Liver (tissue), 9 donors: ENCODE data around the gene UBA52. TPM values are rescaled to one million over a fixed set of nuclear protein-coding genes. Genes with fewer than 3 reads are reported as not detected.

Experiments
- DNase-seq: peaks from one replicate; pipeline ENCODE4 v3.0.0-alpha.2; 2017; ENCODE audit warnings: low spot score
- H3K27ac ChIP-seq, 2 donors: one replicate each; pipeline ENCODE4 v1.7.0; 2013; ENCODE audit warnings: inconsistent platforms in 2 of 2, low read length in 2 of 2, control low read depth in 1 of 2, low read depth in 1 of 2, mild to moderate bottlenecking in 1 of 2
- H3K27me3 ChIP-seq, 4 donors: one replicate each; pipeline versions ENCODE4 v1.6.1 to v1.7.0; 2013; ENCODE audit warnings: low read length in 3 of 4, inconsistent platforms in 1 of 4, mild to moderate bottlenecking in 1 of 4, moderate library complexity in 1 of 4; ENCODE audit not compliant: control insufficient read depth in 4 of 4, insufficient read depth in 4 of 4
- H3K36me3 ChIP-seq, 4 donors: one replicate each; pipeline versions ENCODE4 v1.6.1 to v1.7.0; 2013; ENCODE audit warnings: low read length in 3 of 4, mild to moderate bottlenecking in 3 of 4, low read depth in 1 of 4, moderate library complexity in 1 of 4; ENCODE audit not compliant: control insufficient read depth in 4 of 4, insufficient read depth in 3 of 4
- H3K4me1 ChIP-seq, 4 donors: one replicate each; pipeline versions ENCODE4 v1.6.1 to v1.7.0; 2013; ENCODE audit warnings: low read length in 3 of 4, mild to moderate bottlenecking in 3 of 4, moderate library complexity in 1 of 4; ENCODE audit not compliant: control insufficient read depth in 4 of 4, insufficient read depth in 4 of 4
- H3K4me3 ChIP-seq, 3 donors: one replicate each; pipeline versions ENCODE4 v1.6.1 to v1.7.0; 2013; ENCODE audit warnings: low read length in 3 of 3, control low read depth in 1 of 3, low read depth in 1 of 3, mild to moderate bottlenecking in 1 of 3
- H3K9ac ChIP-seq, 2 donors: one replicate each; pipeline ENCODE4 v1.7.0; 2013; ENCODE audit warnings: low read length in 2 of 2, mild to moderate bottlenecking in 2 of 2, moderate library complexity in 2 of 2, control low read depth in 1 of 2, low read depth in 1 of 2
- H3K9me3 ChIP-seq, 4 donors: one replicate each; pipeline versions ENCODE4 v1.6.1 to v1.7.0; 2013; ENCODE audit warnings: low read length in 3 of 4; ENCODE audit not compliant: control insufficient read depth in 4 of 4
- FOXA1 ChIP-seq: IDR thresholded peaks from 2 replicates; pipeline ENCODE4 v1.6.1; 2016; ENCODE audit warnings: antibody characterized with exemption
- FOXA2 ChIP-seq: IDR thresholded peaks from 2 replicates; pipeline ENCODE4 v1.6.1; 2016; ENCODE audit warnings: antibody characterized with exemption
- GABPA ChIP-seq, 2 donors: IDR thresholded peaks in 1 of 2; conservative IDR thresholded peaks in 1 of 2; 2 replicates each; pipeline ENCODE4 v1.6.1; 2016; ENCODE audit warnings: antibody characterized with exemption in 2 of 2, mild to moderate bottlenecking in 1 of 2, moderate library complexity in 1 of 2
- JUND ChIP-seq, 2 donors: IDR thresholded peaks; 2 replicates each; pipeline ENCODE4 v1.6.1; 2016; ENCODE audit warnings: antibody characterized with exemption in 2 of 2
- NR2F2 ChIP-seq: IDR thresholded peaks from 2 replicates; pipeline ENCODE4 v1.6.1; 2016; ENCODE audit warnings: antibody characterized with exemption
- RXRA ChIP-seq, 2 donors: IDR thresholded peaks; 2 replicates each; pipeline ENCODE4 v1.6.1; 2017 to 2018; ENCODE audit warnings: antibody characterized with exemption in 2 of 2, mild to moderate bottlenecking in 1 of 2
- TAF1 ChIP-seq: conservative IDR thresholded peaks from 2 replicates; pipeline ENCODE4 v1.6.1; 2016; ENCODE audit warnings: antibody characterized with exemption, mild to moderate bottlenecking
- YY1 ChIP-seq: IDR thresholded peaks from 2 replicates; pipeline ENCODE4 v1.6.1; 2016; ENCODE audit warnings: antibody characterized with exemption, mild to moderate bottlenecking
- WGBS: extraction: QIAGEN DNeasy Blood & Tissue Kit; methylation state at CpG from one replicate; pipeline ENCODE4 v1.1.7; 2013; 5-methylcytosine and 5-hydroxymethylcytosine counted together
- polyA plus RNA-seq, 2 donors: library from polyadenylated mRNA; stranded (reverse) in 1 of 2; unstranded in 1 of 2; fragments of 200-250 nt in 1 of 2; fragments of >200 nt in 1 of 2; fragmentation: Nextera tagmentation in 1 of 2; extraction: Ambion mirVana in 1 of 2; gene quantifications; one replicate each; pipeline versions ENCODE4 v1.2.1 to v1.2.3, GENCODE V29; 2013 to 2015
- total RNA-seq, 2 donors: library from RNA; depleted of rRNA; stranded (reverse); fragments of >200 nt; gene quantifications; one replicate each; pipeline ENCODE4 v1.2.3, GENCODE V29; 2014
- TF ChIP-seq, protein P1 (sequence below): fragments of 150-350 bp; IDR thresholded peaks from 2 replicates; pipeline ENCODE4 v1.5.1; 2017; ENCODE audit warnings: improper control_type of control experiment, low read depth, low read length; ENCODE audit not compliant: missing input control
- TF ChIP-seq, protein P2 (sequence below): IDR thresholded peaks from 2 replicates; pipeline ENCODE4 v1.6.1; 2016; ENCODE audit warnings: antibody characterized with exemption
- TF ChIP-seq, protein P3 (sequence below): IDR thresholded peaks from 2 replicates; pipeline ENCODE4 v1.6.1; 2016; ENCODE audit warnings: antibody characterized with exemption
- donor health status: healthy.
- donor health status: healthy.
- donor health status: healthy.
- donor health status: healthy.
- donor health status: healthy.

UBA52 gene
- total and polyA plus RNA-seq, 4 donors, result 324 to 647 (median 484) TPM

DNA sequence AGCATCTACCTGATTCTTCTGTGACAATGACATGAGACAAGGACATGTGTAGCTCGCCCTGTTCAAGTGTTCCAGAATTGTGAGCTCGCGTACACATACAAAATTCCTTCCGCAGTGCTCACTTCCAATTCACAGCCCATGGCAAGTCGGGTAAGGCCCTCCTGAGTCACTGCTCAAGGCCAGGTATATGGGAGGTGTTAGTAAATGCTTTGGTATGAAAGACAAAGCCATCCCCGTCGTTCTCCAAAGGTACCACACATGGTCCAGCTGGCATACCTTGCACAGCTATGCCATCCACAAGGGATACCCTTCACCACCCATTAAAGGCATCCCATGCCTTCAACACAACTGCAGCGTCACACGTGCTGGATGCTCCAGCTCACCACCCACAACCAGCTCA, 45.3 kb upstream of the UBA52 start (continued):
- no peak for TF ChIP-seq NR2F2

DNA sequence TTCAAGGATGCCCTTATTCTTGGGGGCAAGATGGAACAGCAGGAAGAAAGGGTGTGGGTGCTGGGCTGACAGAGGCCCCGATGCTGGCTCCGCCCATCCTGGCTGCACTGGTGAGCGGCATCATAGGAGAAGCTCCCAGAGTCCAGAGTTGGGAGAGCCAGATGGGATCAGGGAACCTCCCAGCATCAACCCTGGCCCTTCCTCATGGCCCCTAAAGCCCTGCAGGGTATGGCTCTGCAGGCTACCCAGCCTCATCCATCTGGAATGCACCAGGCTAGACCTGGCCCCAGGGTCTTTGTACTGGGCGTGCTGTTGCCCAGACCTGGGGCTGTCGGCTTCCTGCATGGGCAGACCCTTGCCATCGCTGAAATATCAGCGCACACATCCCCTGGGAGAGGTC, 41.9 kb upstream of the UBA52 start:
- TF ChIP-seq, protein P1, sequence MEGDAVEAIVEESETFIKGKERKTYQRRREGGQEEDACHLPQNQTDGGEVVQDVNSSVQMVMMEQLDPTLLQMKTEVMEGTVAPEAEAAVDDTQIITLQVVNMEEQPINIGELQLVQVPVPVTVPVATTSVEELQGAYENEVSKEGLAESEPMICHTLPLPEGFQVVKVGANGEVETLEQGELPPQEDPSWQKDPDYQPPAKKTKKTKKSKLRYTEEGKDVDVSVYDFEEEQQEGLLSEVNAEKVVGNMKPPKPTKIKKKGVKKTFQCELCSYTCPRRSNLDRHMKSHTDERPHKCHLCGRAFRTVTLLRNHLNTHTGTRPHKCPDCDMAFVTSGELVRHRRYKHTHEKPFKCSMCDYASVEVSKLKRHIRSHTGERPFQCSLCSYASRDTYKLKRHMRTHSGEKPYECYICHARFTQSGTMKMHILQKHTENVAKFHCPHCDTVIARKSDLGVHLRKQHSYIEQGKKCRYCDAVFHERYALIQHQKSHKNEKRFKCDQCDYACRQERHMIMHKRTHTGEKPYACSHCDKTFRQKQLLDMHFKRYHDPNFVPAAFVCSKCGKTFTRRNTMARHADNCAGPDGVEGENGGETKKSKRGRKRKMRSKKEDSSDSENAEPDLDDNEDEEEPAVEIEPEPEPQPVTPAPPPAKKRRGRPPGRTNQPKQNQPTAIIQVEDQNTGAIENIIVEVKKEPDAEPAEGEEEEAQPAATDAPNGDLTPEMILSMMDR, result no peak
- TF ChIP-seq, protein P2, sequence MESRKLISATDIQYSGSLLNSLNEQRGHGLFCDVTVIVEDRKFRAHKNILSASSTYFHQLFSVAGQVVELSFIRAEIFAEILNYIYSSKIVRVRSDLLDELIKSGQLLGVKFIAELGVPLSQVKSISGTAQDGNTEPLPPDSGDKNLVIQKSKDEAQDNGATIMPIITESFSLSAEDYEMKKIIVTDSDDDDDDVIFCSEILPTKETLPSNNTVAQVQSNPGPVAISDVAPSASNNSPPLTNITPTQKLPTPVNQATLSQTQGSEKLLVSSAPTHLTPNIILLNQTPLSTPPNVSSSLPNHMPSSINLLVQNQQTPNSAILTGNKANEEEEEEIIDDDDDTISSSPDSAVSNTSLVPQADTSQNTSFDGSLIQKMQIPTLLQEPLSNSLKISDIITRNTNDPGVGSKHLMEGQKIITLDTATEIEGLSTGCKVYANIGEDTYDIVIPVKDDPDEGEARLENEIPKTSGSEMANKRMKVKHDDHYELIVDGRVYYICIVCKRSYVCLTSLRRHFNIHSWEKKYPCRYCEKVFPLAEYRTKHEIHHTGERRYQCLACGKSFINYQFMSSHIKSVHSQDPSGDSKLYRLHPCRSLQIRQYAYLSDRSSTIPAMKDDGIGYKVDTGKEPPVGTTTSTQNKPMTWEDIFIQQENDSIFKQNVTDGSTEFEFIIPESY, result no peak
- TF ChIP-seq, protein P3, sequence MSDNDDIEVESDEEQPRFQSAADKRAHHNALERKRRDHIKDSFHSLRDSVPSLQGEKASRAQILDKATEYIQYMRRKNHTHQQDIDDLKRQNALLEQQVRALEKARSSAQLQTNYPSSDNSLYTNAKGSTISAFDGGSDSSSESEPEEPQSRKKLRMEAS, result no peak
- TF ChIP-seq NR2F2 (no peak), GABPA (IDR thresholded peaks at IDR 0.05 in 1 of 2, conservative IDR thresholded peaks at IDR 0.05 in 1 of 2) (no peak), FOXA2 (no peak), TAF1 (no peak)
- Histone ChIP-seq H3K4me1 (peaks cover 0 to 3% (median 1%) of the 10 kb centered on the region in 4 donors), H3K36me3 (peaks cover 0 to 19% (median 9%) of the 10 kb centered on the region in 4 donors), H3K9me3 (no peaks in the 10 kb centered on the region), H3K27me3 (no peaks in the 10 kb centered on the region), H3K4me3 (no peak overlapping the region), H3K9ac (no peak overlapping the region), H3K27ac (no peak overlapping the region)
- WGBS, result 83% methylated on average over 7 of the region's 7 CpGs
- DNase-seq, result no peak

DNA sequence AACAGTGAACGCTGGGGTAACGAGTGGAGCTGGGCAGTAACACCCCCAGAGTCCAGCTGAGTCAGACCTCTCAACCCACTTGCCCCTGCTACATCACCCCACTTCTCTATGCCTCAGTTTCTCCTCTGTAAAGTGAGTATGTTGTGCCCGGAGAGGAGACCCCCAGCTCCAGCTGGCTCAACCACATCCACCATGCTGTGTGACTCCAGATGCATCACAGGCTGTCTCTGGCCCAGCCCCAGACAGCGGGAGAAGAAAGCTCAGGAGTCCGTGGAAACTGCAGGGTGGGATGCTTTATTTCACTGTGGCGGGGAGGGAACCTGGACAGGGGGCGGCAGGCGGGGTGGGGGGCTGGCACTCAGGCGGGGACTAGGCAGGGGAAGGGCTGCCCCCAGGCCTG, 40.2 kb upstream of the UBA52 start:
- Histone ChIP-seq H3K4me3 (no peak overlapping the region), H3K27ac (no peak overlapping the region), H3K27me3 (no peaks in the 10 kb centered on the region), H3K36me3 (peaks cover 0 to 28% (median 10%) of the 10 kb centered on the region in 4 donors), H3K4me1 (peaks cover 0 to 3% (median 1%) of the 10 kb centered on the region in 4 donors), H3K9me3 (no peaks in the 10 kb centered on the region), H3K9ac (no peak overlapping the region)
- WGBS, result 96% methylated on average over 9 of the region's 9 CpGs
- no peak for DNase-seq
- TF ChIP-seq JUND (IDR thresholded peaks at IDR 0.05), result no peak
- TF ChIP-seq, protein P1, result no peak
- TF ChIP-seq YY1, result no peak
- no peak for TF ChIP-seq FOXA1
- TF ChIP-seq NR2F2, result no peak
- TF ChIP-seq RXRA (IDR thresholded peaks at IDR 0.05), result no peak
